Neuronal stem cell (in vitro differentiated cells): Measurements from ENCODE around the gene MS4A3.
"Not testable (repeated sequence)": the region's sequence is repeated elsewhere in the genome, so short reads cannot be mapped to it uniquely, and the experiment has no call there.

Experiments used
- DNase-seq: peaks from one replicate; pipeline ENCODE4 v3.0.0-alpha.2; 2013; ENCODE audit warnings: low spot score
- H2AFZ ChIP-seq: one replicate; pipeline ENCODE4 v1.6.1; 2013; ENCODE audit warnings: mild to moderate bottlenecking, low read length, inconsistent platforms
- H2AK5ac ChIP-seq: 2 replicates; pipeline ENCODE4 v1.6.1; 2013; ENCODE audit warnings: low read depth, mild to moderate bottlenecking, inconsistent platforms, low read length, moderate library complexity, mixed read lengths
- H2BK120ac ChIP-seq: 2 replicates; pipeline ENCODE4 v1.6.1; 2013; ENCODE audit warnings: low read depth, mild to moderate bottlenecking, inconsistent platforms, low read length, moderate library complexity, mixed read lengths
- H2BK12ac ChIP-seq: one replicate; pipeline ENCODE4 v1.6.1; 2013; ENCODE audit warnings: low read length, inconsistent platforms
- H2BK15ac ChIP-seq: 2 replicates; pipeline ENCODE4 v1.6.1; 2013; ENCODE audit warnings: mild to moderate bottlenecking, low read length, inconsistent platforms, mixed read lengths
- H2BK5ac ChIP-seq: one replicate; pipeline ENCODE4 v1.6.1; 2013; ENCODE audit warnings: inconsistent platforms, mild to moderate bottlenecking, low read length, moderate library complexity
- H3K14ac ChIP-seq: one replicate; pipeline ENCODE4 v1.6.1; 2013; ENCODE audit warnings: low read length, inconsistent platforms
- H3K18ac ChIP-seq: 2 replicates; pipeline ENCODE4 v1.6.1; 2013; ENCODE audit warnings: low read length, inconsistent platforms
- H3K23ac ChIP-seq: 2 replicates; pipeline ENCODE4 v1.6.1; 2013; ENCODE audit warnings: low read depth, mild to moderate bottlenecking, mixed read lengths, low read length, inconsistent platforms; ENCODE audit not compliant: poor library complexity
- H3K27ac ChIP-seq: replicated peaks from 3 replicates; pipeline ENCODE4 v1.5.1; 2013; ENCODE audit warnings: low read length, inconsistent platforms
- H3K27me3 ChIP-seq, 3 experiments: 2 replicates each; pipeline ENCODE4 v1.6.1; 2013; ENCODE audit warnings: low read length in 3 of 3, mild to moderate bottlenecking in 2 of 3, inconsistent platforms in 1 of 3, low read depth in 1 of 3, mixed read lengths in 1 of 3, moderate library complexity in 1 of 3; ENCODE audit not compliant: control insufficient read depth in 3 of 3, insufficient read depth in 3 of 3
- H3K36me3 ChIP-seq, 2 donors: replicated peaks in 1 of 2; 2 replicates each; pipeline ENCODE4 v1.6.1; 2013; ENCODE audit warnings: low read length in 2 of 2; ENCODE audit not compliant: control insufficient read depth in 2 of 2, insufficient read depth in 2 of 2
- H3K4ac ChIP-seq: 2 replicates; pipeline ENCODE4 v1.6.1; 2013; ENCODE audit warnings: inconsistent platforms, mild to moderate bottlenecking, low read length, moderate library complexity
- H3K4me1 ChIP-seq, 2 donors: 1 replicate in 1 of 2; 2 replicates in 1 of 2; pipeline ENCODE4 v1.6.1; 2013; ENCODE audit warnings: low read length in 2 of 2, low read depth in 1 of 2; ENCODE audit not compliant: control insufficient read depth in 2 of 2, insufficient read depth in 1 of 2
- H3K4me2 ChIP-seq: one replicate; pipeline ENCODE4 v1.6.1; 2013; ENCODE audit warnings: mild to moderate bottlenecking, low read length, inconsistent platforms; ENCODE audit not compliant: insufficient read depth, poor library complexity, severe bottlenecking
- H3K4me3 ChIP-seq, 2 donors: 2 replicates each; pipeline ENCODE4 v1.5.1; 2013; ENCODE audit warnings: low read length in 2 of 2, mild to moderate bottlenecking in 2 of 2, inconsistent platforms in 1 of 2, moderate library complexity in 1 of 2
- H3K79me1 ChIP-seq: one replicate; pipeline ENCODE4 v1.6.1; 2013; ENCODE audit warnings: low read depth, mild to moderate bottlenecking, inconsistent platforms, low read length, moderate library complexity
- H3K9ac ChIP-seq: one replicate; pipeline ENCODE4 v1.6.1; 2013; ENCODE audit warnings: mild to moderate bottlenecking, low read depth, low read length, inconsistent platforms; ENCODE audit not compliant: poor library complexity
- H3K9me3 ChIP-seq, 2 donors: replicated peaks in 1 of 2; 2 replicates each; pipeline versions ENCODE3 to v1.6.1; 2013; ENCODE audit warnings: low read length in 2 of 2, mild to moderate bottlenecking in 2 of 2, inconsistent platforms in 1 of 2, low read depth in 1 of 2, mixed read lengths in 1 of 2, moderate library complexity in 1 of 2; ENCODE audit not compliant: control insufficient read depth in 2 of 2, insufficient read depth in 1 of 2
- H4K8ac ChIP-seq: one replicate; pipeline ENCODE4 v1.6.1; 2013; ENCODE audit warnings: low read depth, mild to moderate bottlenecking, inconsistent platforms, low read length, moderate library complexity
- H4K91ac ChIP-seq: one replicate; pipeline ENCODE4 v1.6.1; 2013; ENCODE audit warnings: low read length, low read depth, mild to moderate bottlenecking, inconsistent platforms; ENCODE audit not compliant: poor library complexity
- WGBS, 2 donors: extraction: QIAGEN DNeasy Blood & Tissue Kit; methylation state at CpG; one replicate each; pipeline ENCODE4 v1.1.7; 2013; ENCODE audit warnings: missing lambda C conversion rate in 2 of 2, mixed read lengths in 1 of 2; ENCODE audit not compliant: insufficient read length in 2 of 2, insufficient replicate concordance in 1 of 2; ENCODE audit errors: extremely low coverage in 2 of 2; 5-methylcytosine and 5-hydroxymethylcytosine counted together

The MS4A3 gene

GRCh38 chr11:60029015-60029632 is 27.3 kb upstream of the MS4A3 start:
- Histone ChIP-seq H3K79me1 (no peaks in the 10 kb centered on the region), H4K91ac (no peak overlapping the region), H3K4me1 (no peaks in the 10 kb centered on the region), H3K9ac (no peak overlapping the region), H3K14ac (no peak overlapping the region), H3K18ac (no peak overlapping the region), H3K4me2 (no peak overlapping the region), H3K4ac (no peak overlapping the region), H2BK120ac (no peak overlapping the region), H3K27me3 (no peaks in the 10 kb centered on the region), H3K23ac (no peak overlapping the region), H2AFZ (no peak overlapping the region), H3K4me3 (no peak overlapping the region), H2AK5ac (no peak overlapping the region), H4K8ac (no peak overlapping the region), H2BK15ac (no peak overlapping the region), H3K36me3 (no peaks in the 10 kb centered on the region), H3K9me3 (no peaks in the 10 kb centered on the region), H2BK12ac (no peak overlapping the region), H2BK5ac (no peak overlapping the region), H3K27ac (no peak overlapping the region)
- no CpG with 5 or more reads among the region's 3 CpGs for WGBS, 2 donors
- no peak for DNase-seq

GRCh38 chr11:60040109-60040508 is 16.4 kb upstream of the MS4A3 start, which contains the start of gene OOSP2:
Gene OOSP2, plus strand, starts transcription at chr11:60040409. Its CDS starts 51 bp downstream, at chr11:60040460.
- Histone ChIP-seq H3K36me3 (no peaks in the 10 kb centered on the region), H4K8ac (no peak within 1 kb of the TSS), H3K27ac (no peak within 1 kb of the TSS), H2BK12ac (no peak within 1 kb of the TSS), H2BK15ac (no peak within 1 kb of the TSS), H3K23ac (no peak within 1 kb of the TSS), H4K91ac (no peak within 1 kb of the TSS), H3K4ac (no peak within 1 kb of the TSS), H3K18ac (no peak within 1 kb of the TSS), H3K79me1 (no peaks in the 10 kb centered on the region), H3K4me2 (no peak within 1 kb of the TSS), H2BK5ac (no peak within 1 kb of the TSS), H3K4me1 (no peaks in the 10 kb centered on the region), H3K9me3 (no peaks in the 10 kb centered on the region), H3K14ac (no peak within 1 kb of the TSS), H2AFZ (no peak within 1 kb of the TSS), H3K27me3 (no peaks in the 10 kb centered on the region), H3K9ac (no peak within 1 kb of the TSS), H3K4me3 (no peak within 1 kb of the TSS), H2BK120ac (no peak within 1 kb of the TSS), H2AK5ac (no peak within 1 kb of the TSS)
- no CpG with 5 or more reads among the region's 8 CpGs for WGBS, 2 donors
- DNase-seq = no peak

GRCh38 chr11:60050422-60050821 is 6.0 kb upstream of the MS4A3 start:
- not testable (repeated sequence) for DNase-seq, H3K4ac ChIP-seq, H2BK5ac ChIP-seq, H3K36me3 ChIP-seq, H4K91ac ChIP-seq, H2BK12ac ChIP-seq, H3K4me2 ChIP-seq, H3K14ac ChIP-seq, H2AK5ac ChIP-seq, H3K4me1 ChIP-seq, H3K23ac ChIP-seq, H3K9me3 ChIP-seq, H3K27me3 ChIP-seq, H3K4me3 ChIP-seq, H2AFZ ChIP-seq, H2BK15ac ChIP-seq, H2BK120ac ChIP-seq, H3K27ac ChIP-seq, H3K79me1 ChIP-seq, H3K18ac ChIP-seq, H3K9ac ChIP-seq, H4K8ac ChIP-seq

GRCh38 chr11:60050839-60051238 is 5.6 kb upstream of the MS4A3 start:
- H3K4me1 ChIP-seq, H3K23ac ChIP-seq, H3K9ac ChIP-seq, H3K36me3 ChIP-seq, H3K4ac ChIP-seq, H2AK5ac ChIP-seq, H2BK15ac ChIP-seq, H4K91ac ChIP-seq, H3K27me3 ChIP-seq, H3K27ac ChIP-seq, H2AFZ ChIP-seq, H3K9me3 ChIP-seq, H3K4me3 ChIP-seq, H2BK12ac ChIP-seq, H3K79me1 ChIP-seq, DNase-seq, H4K8ac ChIP-seq, H2BK5ac ChIP-seq, H3K14ac ChIP-seq, H3K4me2 ChIP-seq, H2BK120ac ChIP-seq, H3K18ac ChIP-seq: not testable (repeated sequence)
- WGBS, 2 donors = no CpG with 5 or more reads among the region's 3 CpGs
